Left ventricle myocardium inferior (tissue), 1 donor: ENCODE measurements around the gene PNPLA3. TPM values are rescaled to one million over a fixed set of nuclear protein-coding genes. Genes with fewer than 3 reads are reported as not detected.

Experiments
- DNase-seq: peaks from one replicate; pipeline ENCODE4 v3.0.0-alpha.2; 2020
- H3K27ac ChIP-seq: fragments of 200-600 bp; replicated peaks from 2 replicates; pipeline ENCODE4 v1.8.0; 2021
- H3K27me3 ChIP-seq: fragments of 200-600 bp; 2 replicates; pipeline ENCODE4 v1.8.0; 2021; ENCODE audit warnings: low read depth
- H3K36me3 ChIP-seq: fragments of 200-600 bp; 2 replicates; pipeline ENCODE4 v1.8.0; 2021
- H3K4me1 ChIP-seq: fragments of 200-600 bp; 2 replicates; pipeline ENCODE4 v1.8.0; 2021
- H3K4me3 ChIP-seq: fragments of 200-600 bp; 2 replicates; pipeline ENCODE4 v1.8.0; 2021; ENCODE audit warnings: mild to moderate bottlenecking, moderate library complexity
- H3K9me3 ChIP-seq: fragments of 200-600 bp; replicated peaks from 2 replicates; pipeline ENCODE4 v1.8.0; 2021
- intact Hi-C: fragments of 100-400 bp; cut with micrococcal nuclease; formaldehyde crosslinking; loops from one replicate; pipeline ENCODE4 v1.11.0; 2022
- total RNA-seq: library from RNA; stranded (reverse); fragmentation: NEBNext Ultra II Directional; extraction: Animal tissue kit (Norgen Biotek cat#: 25700); gene quantifications from one replicate; pipeline ENCODE4 v1.2.1, GENCODE V29; 2021
- TF ChIP-seq, protein P1 (sequence below): fragments of 200-600 bp; IDR thresholded peaks from 2 replicates; pipeline ENCODE4 v1.8.0; 2021; ENCODE audit warnings: antibody characterized with exemption, mild to moderate bottlenecking, borderline replicate concordance
- donor health status: DM: no; HTN: yes; CAD: no; lungs with severe emphysema.

Gene PNPLA3
- total RNA-seq, 1 donor from 2014 or later = not detected

GRCh38 chr22:43887391-43887790 lies 36.2 kb upstream of the PNPLA3 start:
- Histone ChIP-seq H3K27me3 (peaks cover 71% of the 10 kb centered on the region), H3K4me1 (peaks cover 11% of the 10 kb centered on the region), H3K4me3 (no peak overlapping the region), H3K27ac (no peak overlapping the region), H3K36me3 (no peaks in the 10 kb centered on the region), H3K9me3 (no peaks in the 10 kb centered on the region)
- DNase-seq = no peak
- intact Hi-C loops = loop anchor here (10.0 kb wide), 1 partner anchor 57 kb away; no protein-coding TSS in a partner anchor
- TF ChIP-seq, protein P1, sequence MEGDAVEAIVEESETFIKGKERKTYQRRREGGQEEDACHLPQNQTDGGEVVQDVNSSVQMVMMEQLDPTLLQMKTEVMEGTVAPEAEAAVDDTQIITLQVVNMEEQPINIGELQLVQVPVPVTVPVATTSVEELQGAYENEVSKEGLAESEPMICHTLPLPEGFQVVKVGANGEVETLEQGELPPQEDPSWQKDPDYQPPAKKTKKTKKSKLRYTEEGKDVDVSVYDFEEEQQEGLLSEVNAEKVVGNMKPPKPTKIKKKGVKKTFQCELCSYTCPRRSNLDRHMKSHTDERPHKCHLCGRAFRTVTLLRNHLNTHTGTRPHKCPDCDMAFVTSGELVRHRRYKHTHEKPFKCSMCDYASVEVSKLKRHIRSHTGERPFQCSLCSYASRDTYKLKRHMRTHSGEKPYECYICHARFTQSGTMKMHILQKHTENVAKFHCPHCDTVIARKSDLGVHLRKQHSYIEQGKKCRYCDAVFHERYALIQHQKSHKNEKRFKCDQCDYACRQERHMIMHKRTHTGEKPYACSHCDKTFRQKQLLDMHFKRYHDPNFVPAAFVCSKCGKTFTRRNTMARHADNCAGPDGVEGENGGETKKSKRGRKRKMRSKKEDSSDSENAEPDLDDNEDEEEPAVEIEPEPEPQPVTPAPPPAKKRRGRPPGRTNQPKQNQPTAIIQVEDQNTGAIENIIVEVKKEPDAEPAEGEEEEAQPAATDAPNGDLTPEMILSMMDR = no peak

DNA sequence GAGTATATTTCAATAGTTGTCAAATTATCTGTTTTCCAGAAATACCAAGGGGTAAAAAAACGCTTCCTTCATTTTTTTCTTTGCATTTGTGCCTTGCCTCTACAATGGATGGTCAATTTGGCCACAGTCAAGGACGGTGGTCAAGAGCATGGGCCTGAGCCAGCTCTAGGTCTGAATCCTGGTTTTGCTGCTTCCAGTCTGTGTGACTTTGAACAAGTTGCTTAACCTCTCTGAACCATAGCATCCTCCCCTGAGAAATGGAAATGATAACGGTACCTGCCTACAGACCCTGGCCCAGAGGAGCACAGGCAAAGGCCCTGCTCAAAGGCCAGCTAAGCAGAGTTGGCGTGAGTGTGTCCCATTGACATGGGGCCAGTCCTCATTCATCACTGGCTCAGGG lies 34.9 kb upstream of the PNPLA3 start:
- Histone ChIP-seq H3K27me3 (peaks cover 84% of the 10 kb centered on the region), H3K9me3 (no peaks in the 10 kb centered on the region), H3K4me1 (peaks cover 11% of the 10 kb centered on the region), H3K36me3 (no peaks in the 10 kb centered on the region), H3K4me3 (no peak overlapping the region), H3K27ac (no peak overlapping the region)
- DNase-seq = no peak
- TF ChIP-seq, protein P1 = no peak
- intact Hi-C loops = loop anchor here (10.0 kb wide), 1 partner anchor 56 kb away; no protein-coding TSS in a partner anchor

- H3K27me3 ChIP-seq = peaks cover 89% of the 10 kb centered on the region
- DNase-seq = no peak
- no peaks in the 10 kb centered on the region for H3K9me3 ChIP-seq
- H3K4me1 ChIP-seq = peaks cover 11% of the 10 kb centered on the region
- H3K27ac ChIP-seq = no peak overlapping the region
- H3K36me3 ChIP-seq = no peaks in the 10 kb centered on the region
- no peak overlapping the region for H3K4me3 ChIP-seq
- TF ChIP-seq, protein P1 = no peak
- intact Hi-C loops = loop anchor here (10.0 kb wide), 1 partner anchor 55 kb away; no protein-coding TSS in a partner anchor
Observed at GRCh38 chr22:43889201-43889859, 34.3 kb upstream of the PNPLA3 start.

DNA sequence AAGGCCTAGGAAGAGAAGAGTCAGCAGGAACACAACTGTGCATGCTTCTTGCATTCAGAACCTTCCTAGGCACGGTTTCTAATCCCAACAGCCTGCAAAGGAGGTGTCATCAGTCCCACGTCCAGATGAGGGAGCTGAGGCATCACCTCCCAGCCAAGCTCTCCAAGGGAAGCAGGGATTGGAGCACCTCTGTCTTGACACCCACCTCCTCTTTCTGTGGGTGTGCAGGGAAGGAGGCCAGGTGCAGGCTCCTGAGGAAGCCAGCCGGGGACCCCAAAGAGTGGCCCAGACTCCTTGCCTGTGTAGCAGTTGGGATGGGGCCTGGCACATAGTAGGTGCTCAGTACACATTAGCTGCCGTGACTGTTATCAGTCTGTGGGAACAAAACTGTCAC lies 33.7 kb upstream of the PNPLA3 start:
- H3K4me1 ChIP-seq = peaks cover 11% of the 10 kb centered on the region
- H3K9me3 ChIP-seq = no peaks in the 10 kb centered on the region
- DNase-seq = no peak
- H3K4me3 ChIP-seq = no peak overlapping the region
- TF ChIP-seq, protein P1 = no peak
- H3K27ac ChIP-seq = no peak overlapping the region
- no peaks in the 10 kb centered on the region for H3K36me3 ChIP-seq
- peaks cover 94% of the 10 kb centered on the region for H3K27me3 ChIP-seq
- intact Hi-C loops = loop anchor here (10.0 kb wide), 1 partner anchor 55 kb away; no protein-coding TSS in a partner anchor

GRCh38 chr22:43890901-43891331 lies 32.7 kb upstream of the PNPLA3 start:
- intact Hi-C loops = no loop called here
- no peak for DNase-seq
- Histone ChIP-seq H3K27me3 (peaks cover 97% of the 10 kb centered on the region), H3K4me3 (peak overlapping the region; percentile 7), H3K4me1 (peaks cover 11% of the 10 kb centered on the region), H3K9me3 (no peaks in the 10 kb centered on the region), H3K36me3 (no peaks in the 10 kb centered on the region), H3K27ac (no peak overlapping the region)
- TF ChIP-seq, protein P1 = no peak
